ENCODE data around the gene PHF12. TPM values are rescaled to one million over a fixed set of nuclear protein-coding genes. Genes with fewer than 3 reads are reported as not detected.

Gene PHF12
- total RNA-seq, 4 donors from 2014 or later: 27.8 to 44.5 (median 36.7) TPM

- Histone ChIP-seq H3K4me1 (peaks cover 31 to 50% (median 48%) of the 10 kb centered on the region in 4 donors), H3K27ac (replicated peaks in 1 of 4) (peak overlapping the region in 3 of 4 donors; percentile 5 to 34 (median 26)), H3K4me3 (no peak overlapping the region), H3K9me3 (no peaks in the 10 kb centered on the region), H3K36me3 (peaks cover 6 to 53% (median 30%) of the 10 kb centered on the region in 4 donors), H3K27me3 (no peaks in the 10 kb centered on the region)
- no peak for DNase-seq (ENCODE audit: extremely low spot score)
- no peak for TF ChIP-seq EP300 (IDR thresholded peaks at IDR 0.05)
- no peak for TF ChIP-seq POLR2AphosphoS5 (IDR thresholded peaks at IDR 0.05)
- TF ChIP-seq POLR2A (IDR thresholded peaks at IDR 0.05; ENCODE audit: low read depth): no peak
- TF ChIP-seq, protein P1, sequence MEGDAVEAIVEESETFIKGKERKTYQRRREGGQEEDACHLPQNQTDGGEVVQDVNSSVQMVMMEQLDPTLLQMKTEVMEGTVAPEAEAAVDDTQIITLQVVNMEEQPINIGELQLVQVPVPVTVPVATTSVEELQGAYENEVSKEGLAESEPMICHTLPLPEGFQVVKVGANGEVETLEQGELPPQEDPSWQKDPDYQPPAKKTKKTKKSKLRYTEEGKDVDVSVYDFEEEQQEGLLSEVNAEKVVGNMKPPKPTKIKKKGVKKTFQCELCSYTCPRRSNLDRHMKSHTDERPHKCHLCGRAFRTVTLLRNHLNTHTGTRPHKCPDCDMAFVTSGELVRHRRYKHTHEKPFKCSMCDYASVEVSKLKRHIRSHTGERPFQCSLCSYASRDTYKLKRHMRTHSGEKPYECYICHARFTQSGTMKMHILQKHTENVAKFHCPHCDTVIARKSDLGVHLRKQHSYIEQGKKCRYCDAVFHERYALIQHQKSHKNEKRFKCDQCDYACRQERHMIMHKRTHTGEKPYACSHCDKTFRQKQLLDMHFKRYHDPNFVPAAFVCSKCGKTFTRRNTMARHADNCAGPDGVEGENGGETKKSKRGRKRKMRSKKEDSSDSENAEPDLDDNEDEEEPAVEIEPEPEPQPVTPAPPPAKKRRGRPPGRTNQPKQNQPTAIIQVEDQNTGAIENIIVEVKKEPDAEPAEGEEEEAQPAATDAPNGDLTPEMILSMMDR (IDR thresholded peaks at IDR 0.05): no peak
- WGBS: 74% methylated on average over 5 of the region's 5 CpGs
- intact Hi-C loops (cut with DNase I): loop anchor here (10.0 kb wide), 1 partner anchor 55 kb away; no protein-coding TSS in a partner anchor
These were observed 61.3 kb downstream of the PHF12 start for GRCh38 chr17:28889996-28890395.

- Histone ChIP-seq H3K27me3 (no peaks in the 10 kb centered on the region), H3K4me1 (peaks cover 25 to 43% (median 41%) of the 10 kb centered on the region in 4 donors), H3K36me3 (peaks cover 12 to 64% (median 41%) of the 10 kb centered on the region in 4 donors), H3K27ac (replicated peaks in 1 of 4) (no peak overlapping the region), H3K4me3 (no peak overlapping the region), H3K9me3 (no peaks in the 10 kb centered on the region)
- intact Hi-C loops (cut with DNase I): no loop called here
- WGBS: 94% methylated on average over 4 of the region's 7 CpGs
- no peak for DNase-seq (ENCODE audit: extremely low spot score)
- no peak for TF ChIP-seq POLR2AphosphoS5 (IDR thresholded peaks at IDR 0.05)
- TF ChIP-seq POLR2A (IDR thresholded peaks at IDR 0.05; ENCODE audit: low read depth): no peak
- TF ChIP-seq EP300 (IDR thresholded peaks at IDR 0.05): no peak
- TF ChIP-seq, protein P1 (IDR thresholded peaks at IDR 0.05): no peak
These were observed 62.5 kb downstream of the PHF12 start for GRCh38 chr17:28888832-28889231.

DNA sequence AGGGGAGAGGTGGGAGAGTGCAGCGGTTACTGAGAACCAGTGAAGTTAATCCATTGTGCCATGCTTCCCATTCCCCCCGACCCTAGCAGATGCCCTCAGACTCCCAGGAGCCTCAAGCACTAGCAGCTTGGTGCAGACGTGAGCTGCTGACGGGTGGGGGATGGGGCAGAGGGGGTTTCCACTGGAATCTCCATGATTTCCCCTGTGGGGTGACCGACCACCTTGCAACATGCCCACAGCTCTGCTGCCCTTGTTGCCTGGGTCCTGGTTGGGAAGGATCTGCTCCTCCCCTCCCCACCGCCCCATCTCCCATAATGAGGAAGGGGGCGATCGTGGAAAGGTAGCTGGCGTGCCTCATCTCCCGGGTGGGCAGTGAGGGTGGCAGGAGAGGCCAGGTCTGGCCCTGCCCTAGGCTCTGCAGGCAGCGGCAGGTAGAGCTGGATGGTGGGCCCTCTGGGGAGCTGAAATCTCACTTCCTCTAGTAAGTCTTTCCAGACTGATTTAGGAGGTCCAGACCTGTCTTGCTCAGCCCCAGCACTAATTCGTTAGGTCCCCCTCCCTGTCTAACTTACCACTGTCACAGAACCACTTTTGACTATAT lies 63.3 kb downstream of the PHF12 start:
- TF ChIP-seq POLR2A (IDR thresholded peaks at IDR 0.05; ENCODE audit: low read depth) (no peak), POLR2AphosphoS5 (IDR thresholded peaks at IDR 0.05) (no peak), EP300 (IDR thresholded peaks at IDR 0.05) (no peak)
- TF ChIP-seq, protein P1 (IDR thresholded peaks at IDR 0.05): no peak
- 84% methylated on average over 10 of the region's 12 CpGs for WGBS
- H3K4me1 ChIP-seq: peaks cover 17 to 36% (median 33%) of the 10 kb centered on the region in 4 donors
- no peaks in the 10 kb centered on the region for H3K27me3 ChIP-seq
- H3K9me3 ChIP-seq: no peaks in the 10 kb centered on the region
- DNase-seq (ENCODE audit: extremely low spot score): no peak
- H3K27ac ChIP-seq (replicated peaks in 1 of 4): no peak overlapping the region
- no peak overlapping the region for H3K4me3 ChIP-seq
- intact Hi-C loops (cut with DNase I): no loop called here
- peaks cover 12 to 73% (median 50%) of the 10 kb centered on the region in 4 donors for H3K36me3 ChIP-seq

- no peaks in the 10 kb centered on the region for H3K27me3 ChIP-seq
- TF ChIP-seq POLR2AphosphoS5 (IDR thresholded peaks at IDR 0.05) (no peak), EP300 (IDR thresholded peaks at IDR 0.05) (no peak), POLR2A (IDR thresholded peaks at IDR 0.05; ENCODE audit: low read depth) (no peak)
- TF ChIP-seq, protein P1 (IDR thresholded peaks at IDR 0.05): no peak
- intact Hi-C loops (cut with DNase I): no loop called here
- peaks cover 28 to 86% (median 68%) of the 10 kb centered on the region in 4 donors for H3K36me3 ChIP-seq
- H3K27ac ChIP-seq (replicated peaks in 1 of 4): no peak overlapping the region
- DNase-seq (ENCODE audit: extremely low spot score): no peak
- H3K4me3 ChIP-seq: no peak overlapping the region
- H3K9me3 ChIP-seq: no peaks in the 10 kb centered on the region
- 91% methylated on average over 4 of the region's 10 CpGs for WGBS
- peaks cover 4 to 19% (median 15%) of the 10 kb centered on the region in 4 donors for H3K4me1 ChIP-seq
These were observed 65.4 kb downstream of the PHF12 start for GRCh38 chr17:28885951-28886350.
